SK-N-SH treated with all-trans-retinoic acid at 6 μM for 48 hours (cell line): ENCODE results near the gene ALB.
A peak's percentile ranks its signal among the peaks of the same experiment; 100 is the strongest.

Experiments
- ATAC-seq: fragments of 200-7000 bp; cut with Tn5 transposase; 3 replicates; pipeline ENCODE4 v1.9.1; 2020; ENCODE audit warnings: mild to moderate bottlenecking, moderate library complexity
- ARNTL ChIP-seq: fragments of 450-650 bp; formaldehyde crosslinking; IDR thresholded peaks from 2 replicates; pipeline ENCODE4 v1.5.0; 2020; ENCODE audit warnings: low read depth, mild to moderate bottlenecking, moderate library complexity, borderline replicate concordance
- BACH2 ChIP-seq: fragments of 250-450 bp; sonication (Bioruptor Pico); IDR thresholded peaks from 2 replicates; pipeline ENCODE4 v1.9.0; 2021; ENCODE audit warnings: mild to moderate bottlenecking, borderline replicate concordance
- ESRRG ChIP-seq: fragments of 250-450 bp; sonication (Bioruptor Pico); IDR thresholded peaks from 2 replicates; pipeline ENCODE4 v1.6.1; 2021; ENCODE audit warnings: mild to moderate bottlenecking
- GLIS3 ChIP-seq: fragments of 250-450 bp; sonication (Bioruptor Pico); IDR thresholded peaks from 2 replicates; pipeline ENCODE4 v1.5.0; 2020; ENCODE audit warnings: mild to moderate bottlenecking, moderate library complexity
- ISL1 ChIP-seq: fragments of 250-450 bp; sonication (Bioruptor Pico); IDR thresholded peaks from 2 replicates; pipeline ENCODE4 v2.1.2; 2022; ENCODE audit warnings: mild to moderate bottlenecking, moderate library complexity
- OSR1 ChIP-seq: fragments of 250-450 bp; sonication (Bioruptor Pico); IDR thresholded peaks from 2 replicates; pipeline ENCODE4 v1.8.0; 2022; ENCODE audit warnings: moderate library complexity, mild to moderate bottlenecking, inconsistent platforms
- PPARA ChIP-seq: fragments of 250-450 bp; sonication (Bioruptor Pico); IDR thresholded peaks from 2 replicates; pipeline ENCODE4 v1.5.0; 2020; ENCODE audit warnings: mild to moderate bottlenecking, borderline replicate concordance
- RARB ChIP-seq: fragments of 250-450 bp; sonication (Bioruptor Pico); IDR thresholded peaks from 2 replicates; pipeline ENCODE4 v1.8.0; 2021; ENCODE audit warnings: mild to moderate bottlenecking, moderate library complexity
- SNAI2 ChIP-seq: fragments of 250-450 bp; sonication (Bioruptor Pico); IDR thresholded peaks from 2 replicates; pipeline ENCODE4 v1.5.0; 2020; ENCODE audit warnings: mild to moderate bottlenecking, moderate library complexity
- TCF4 ChIP-seq: fragments of 250-450 bp; sonication (Bioruptor Pico); IDR thresholded peaks from 2 replicates; pipeline ENCODE4 v1.8.0; 2021; ENCODE audit warnings: mild to moderate bottlenecking, moderate library complexity, borderline replicate concordance
- TOX ChIP-seq: fragments of 250-450 bp; sonication (Bioruptor Pico); IDR thresholded peaks from 2 replicates; pipeline ENCODE4 v1.8.0; 2021; ENCODE audit warnings: mild to moderate bottlenecking, moderate library complexity, borderline replicate concordance
- TSHZ2 ChIP-seq: fragments of 250-450 bp; sonication (Bioruptor Pico); IDR thresholded peaks from 2 replicates; pipeline ENCODE4 v1.5.0; 2020; ENCODE audit warnings: mild to moderate bottlenecking, moderate library complexity
- ZC3H10 ChIP-seq: fragments of 250-450 bp; sonication (Bioruptor Pico); IDR thresholded peaks from 2 replicates; pipeline ENCODE4 v1.5.1; 2021; ENCODE audit warnings: mild to moderate bottlenecking, moderate library complexity
- ZFP3 ChIP-seq: fragments of 250-450 bp; sonication (Bioruptor Pico); IDR thresholded peaks from 2 replicates; pipeline ENCODE4 v1.5.0; 2020; ENCODE audit warnings: mild to moderate bottlenecking, moderate library complexity
- ZFP30 ChIP-seq: fragments of 450-650 bp; formaldehyde crosslinking; IDR thresholded peaks from 2 replicates; pipeline ENCODE4 v1.5.0; 2022; ENCODE audit warnings: mild to moderate bottlenecking, moderate library complexity
- ZNF565 ChIP-seq: fragments of 450-650 bp; formaldehyde crosslinking; conservative IDR thresholded peaks from 2 replicates; pipeline ENCODE4 v1.5.0; 2020; ENCODE audit warnings: low read depth, mild to moderate bottlenecking, moderate library complexity
- ZNF70 ChIP-seq: fragments of 450-650 bp; formaldehyde crosslinking; IDR thresholded peaks from 2 replicates; pipeline ENCODE4 v1.5.0; 2020; ENCODE audit warnings: mild to moderate bottlenecking, moderate library complexity
- ZNF8 ChIP-seq: fragments of 450-650 bp; formaldehyde crosslinking; IDR thresholded peaks from 2 replicates; pipeline ENCODE4 v1.5.0; 2020; ENCODE audit warnings: mild to moderate bottlenecking, moderate library complexity
- TF ChIP-seq, protein P1 (sequence below): fragments of 250-450 bp; sonication (Bioruptor Pico); IDR thresholded peaks from 2 replicates; pipeline ENCODE4 v1.8.0; 2021; ENCODE audit warnings: low read depth, mild to moderate bottlenecking, moderate library complexity, borderline replicate concordance
- TF ChIP-seq, protein P2 (sequence below): fragments of 250-450 bp; sonication (Bioruptor Pico); IDR thresholded peaks from 2 replicates; pipeline ENCODE4 v1.8.0; 2020; ENCODE audit warnings: mild to moderate bottlenecking, moderate library complexity, borderline replicate concordance
- TF ChIP-seq, protein P3 (sequence below): fragments of 250-450 bp; sonication (Bioruptor Pico); IDR thresholded peaks from 2 replicates; pipeline ENCODE4 v1.5.1; 2021; ENCODE audit warnings: mild to moderate bottlenecking, moderate library complexity
- TF ChIP-seq, protein P4 (sequence below): fragments of 250-450 bp; sonication (Bioruptor Pico); IDR thresholded peaks from 2 replicates; pipeline ENCODE4 v1.5.1; 2020; ENCODE audit warnings: low read depth, mild to moderate bottlenecking, moderate library complexity

The ALB gene

GRCh38 chr4:73445383-73446335 is 41.6 kb downstream of the ALB start:
- TF ChIP-seq GLIS3 (CRISPR knock-in tag) (no peak), ZNF70 (CRISPR knock-in tag) (no peak), BACH2 (CRISPR knock-in tag) (no peak), TOX (CRISPR knock-in tag) (no peak), ZC3H10 (no peak), TSHZ2 (CRISPR knock-in tag) (no peak), OSR1 (no peak), PPARA (no peak), ZNF8 (CRISPR knock-in tag) (no peak), ESRRG (CRISPR knock-in tag) (no peak), ZFP30 (CRISPR knock-in tag) (no peak), ZNF565 (CRISPR knock-in tag) (no peak), ISL1 (CRISPR knock-in tag) (no peak), ARNTL (no peak), ZFP3 (no peak), RARB (no peak)
- TF ChIP-seq, protein P1, sequence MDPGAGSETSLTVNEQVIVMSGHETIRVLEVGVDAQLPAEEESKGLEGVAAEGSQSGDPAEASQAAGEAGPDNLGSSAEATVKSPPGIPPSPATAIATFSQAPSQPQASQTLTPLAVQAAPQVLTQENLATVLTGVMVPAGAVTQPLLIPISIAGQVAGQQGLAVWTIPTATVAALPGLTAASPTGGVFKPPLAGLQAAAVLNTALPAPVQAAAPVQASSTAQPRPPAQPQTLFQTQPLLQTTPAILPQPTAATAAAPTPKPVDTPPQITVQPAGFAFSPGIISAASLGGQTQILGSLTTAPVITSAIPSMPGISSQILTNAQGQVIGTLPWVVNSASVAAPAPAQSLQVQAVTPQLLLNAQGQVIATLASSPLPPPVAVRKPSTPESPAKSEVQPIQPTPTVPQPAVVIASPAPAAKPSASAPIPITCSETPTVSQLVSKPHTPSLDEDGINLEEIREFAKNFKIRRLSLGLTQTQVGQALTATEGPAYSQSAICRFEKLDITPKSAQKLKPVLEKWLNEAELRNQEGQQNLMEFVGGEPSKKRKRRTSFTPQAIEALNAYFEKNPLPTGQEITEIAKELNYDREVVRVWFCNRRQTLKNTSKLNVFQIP, result no peak
- TF ChIP-seq, protein P2, sequence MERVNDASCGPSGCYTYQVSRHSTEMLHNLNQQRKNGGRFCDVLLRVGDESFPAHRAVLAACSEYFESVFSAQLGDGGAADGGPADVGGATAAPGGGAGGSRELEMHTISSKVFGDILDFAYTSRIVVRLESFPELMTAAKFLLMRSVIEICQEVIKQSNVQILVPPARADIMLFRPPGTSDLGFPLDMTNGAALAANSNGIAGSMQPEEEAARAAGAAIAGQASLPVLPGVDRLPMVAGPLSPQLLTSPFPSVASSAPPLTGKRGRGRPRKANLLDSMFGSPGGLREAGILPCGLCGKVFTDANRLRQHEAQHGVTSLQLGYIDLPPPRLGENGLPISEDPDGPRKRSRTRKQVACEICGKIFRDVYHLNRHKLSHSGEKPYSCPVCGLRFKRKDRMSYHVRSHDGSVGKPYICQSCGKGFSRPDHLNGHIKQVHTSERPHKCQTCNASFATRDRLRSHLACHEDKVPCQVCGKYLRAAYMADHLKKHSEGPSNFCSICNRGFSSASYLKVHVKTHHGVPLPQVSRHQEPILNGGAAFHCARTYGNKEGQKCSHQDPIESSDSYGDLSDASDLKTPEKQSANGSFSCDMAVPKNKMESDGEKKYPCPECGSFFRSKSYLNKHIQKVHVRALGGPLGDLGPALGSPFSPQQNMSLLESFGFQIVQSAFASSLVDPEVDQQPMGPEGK, result no peak
- TF ChIP-seq, protein P3, sequence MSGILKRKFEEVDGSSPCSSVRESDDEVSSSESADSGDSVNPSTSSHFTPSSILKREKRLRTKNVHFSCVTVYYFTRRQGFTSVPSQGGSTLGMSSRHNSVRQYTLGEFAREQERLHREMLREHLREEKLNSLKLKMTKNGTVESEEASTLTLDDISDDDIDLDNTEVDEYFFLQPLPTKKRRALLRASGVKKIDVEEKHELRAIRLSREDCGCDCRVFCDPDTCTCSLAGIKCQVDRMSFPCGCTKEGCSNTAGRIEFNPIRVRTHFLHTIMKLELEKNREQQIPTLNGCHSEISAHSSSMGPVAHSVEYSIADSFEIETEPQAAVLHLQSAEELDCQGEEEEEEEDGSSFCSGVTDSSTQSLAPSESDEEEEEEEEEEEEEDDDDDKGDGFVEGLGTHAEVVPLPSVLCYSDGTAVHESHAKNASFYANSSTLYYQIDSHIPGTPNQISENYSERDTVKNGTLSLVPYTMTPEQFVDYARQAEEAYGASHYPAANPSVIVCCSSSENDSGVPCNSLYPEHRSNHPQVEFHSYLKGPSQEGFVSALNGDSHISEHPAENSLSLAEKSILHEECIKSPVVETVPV (CRISPR knock-in tag), result no peak
- ATAC-seq, result peak; percentile 38; the same call in 1 of the 3 replicates

- peak; percentile 95 for ATAC-seq
- TF ChIP-seq TSHZ2 (CRISPR knock-in tag), result no peak
- TF ChIP-seq, protein P3 (CRISPR knock-in tag), result no peak
- no peak for TF ChIP-seq ZFP30 (CRISPR knock-in tag)
- no peak for TF ChIP-seq ZNF8 (CRISPR knock-in tag)
- no peak for TF ChIP-seq SNAI2 (CRISPR knock-in tag)
- TF ChIP-seq ESRRG (CRISPR knock-in tag), result no peak
- TF ChIP-seq TCF4 (CRISPR knock-in tag), result no peak
- TF ChIP-seq ZFP3, result no peak
- TF ChIP-seq TOX (CRISPR knock-in tag), result no peak
- TF ChIP-seq ZNF565 (CRISPR knock-in tag), result no peak
- no peak for TF ChIP-seq ISL1 (CRISPR knock-in tag)
- TF ChIP-seq, protein P4, sequence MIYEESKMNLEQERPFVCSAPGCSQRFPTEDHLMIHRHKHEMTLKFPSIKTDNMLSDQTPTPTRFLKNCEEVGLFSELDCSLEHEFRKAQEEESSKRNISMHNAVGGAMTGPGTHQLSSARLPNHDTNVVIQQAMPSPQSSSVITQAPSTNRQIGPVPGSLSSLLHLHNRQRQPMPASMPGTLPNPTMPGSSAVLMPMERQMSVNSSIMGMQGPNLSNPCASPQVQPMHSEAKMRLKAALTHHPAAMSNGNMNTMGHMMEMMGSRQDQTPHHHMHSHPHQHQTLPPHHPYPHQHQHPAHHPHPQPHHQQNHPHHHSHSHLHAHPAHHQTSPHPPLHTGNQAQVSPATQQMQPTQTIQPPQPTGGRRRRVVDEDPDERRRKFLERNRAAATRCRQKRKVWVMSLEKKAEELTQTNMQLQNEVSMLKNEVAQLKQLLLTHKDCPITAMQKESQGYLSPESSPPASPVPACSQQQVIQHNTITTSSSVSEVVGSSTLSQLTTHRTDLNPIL (CRISPR knock-in tag), result no peak
- TF ChIP-seq OSR1, result no peak
- TF ChIP-seq, protein P1, result no peak
- TF ChIP-seq RARB, result no peak
- TF ChIP-seq, all 23 proteins: peak for 0
Observed at GRCh38 chr4:73446336-73446938, 42.4 kb downstream of the ALB start.
